ENCODE results near the gene ZBTB7C.

DNA sequence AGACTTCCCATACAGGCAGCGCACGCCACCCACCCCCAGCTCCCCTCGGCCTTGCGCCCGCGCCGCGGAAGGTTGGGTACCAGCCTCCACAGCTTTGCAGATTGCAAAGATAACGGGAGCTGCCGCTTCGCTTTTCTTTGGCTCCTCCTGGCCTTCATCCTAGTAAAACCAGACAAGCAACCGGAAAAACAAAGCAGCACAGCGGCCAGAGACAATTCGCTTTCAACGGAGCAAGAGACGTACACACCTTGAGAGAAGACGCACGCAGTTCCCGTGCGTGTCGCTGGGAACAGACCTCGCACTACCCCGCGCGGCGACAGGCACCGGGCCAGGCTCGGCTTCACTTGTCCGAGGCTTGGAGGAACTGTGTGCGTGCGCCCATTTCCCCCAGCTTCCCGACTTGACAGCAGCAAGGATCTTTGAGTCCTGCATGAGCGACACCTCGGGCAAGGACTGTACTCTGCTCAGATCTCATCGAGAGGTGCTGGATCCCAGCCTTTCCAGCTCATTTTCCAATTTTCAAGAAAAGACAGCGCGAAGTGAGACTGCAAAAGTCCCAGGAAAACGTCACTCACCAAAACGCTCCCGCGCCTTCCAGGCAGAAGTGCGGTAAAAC is 964 bp downstream of the ZBTB7C start:
- no peak for TF ChIP-seq ZNF19 (tag by site-specific recombination; IDR thresholded peaks at IDR 0.05; ENCODE audit: low read depth)
- TF ChIP-seq, protein P1, sequence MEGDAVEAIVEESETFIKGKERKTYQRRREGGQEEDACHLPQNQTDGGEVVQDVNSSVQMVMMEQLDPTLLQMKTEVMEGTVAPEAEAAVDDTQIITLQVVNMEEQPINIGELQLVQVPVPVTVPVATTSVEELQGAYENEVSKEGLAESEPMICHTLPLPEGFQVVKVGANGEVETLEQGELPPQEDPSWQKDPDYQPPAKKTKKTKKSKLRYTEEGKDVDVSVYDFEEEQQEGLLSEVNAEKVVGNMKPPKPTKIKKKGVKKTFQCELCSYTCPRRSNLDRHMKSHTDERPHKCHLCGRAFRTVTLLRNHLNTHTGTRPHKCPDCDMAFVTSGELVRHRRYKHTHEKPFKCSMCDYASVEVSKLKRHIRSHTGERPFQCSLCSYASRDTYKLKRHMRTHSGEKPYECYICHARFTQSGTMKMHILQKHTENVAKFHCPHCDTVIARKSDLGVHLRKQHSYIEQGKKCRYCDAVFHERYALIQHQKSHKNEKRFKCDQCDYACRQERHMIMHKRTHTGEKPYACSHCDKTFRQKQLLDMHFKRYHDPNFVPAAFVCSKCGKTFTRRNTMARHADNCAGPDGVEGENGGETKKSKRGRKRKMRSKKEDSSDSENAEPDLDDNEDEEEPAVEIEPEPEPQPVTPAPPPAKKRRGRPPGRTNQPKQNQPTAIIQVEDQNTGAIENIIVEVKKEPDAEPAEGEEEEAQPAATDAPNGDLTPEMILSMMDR (tag by site-specific recombination; IDR thresholded peaks at IDR 0.05) = no peak
- TF ChIP-seq BCL11A (tag by site-specific recombination; IDR thresholded peaks at IDR 0.05; ENCODE audit: low read depth) = no peak
- TF ChIP-seq TRIM28 (IDR thresholded peaks at IDR 0.05; ENCODE audit: borderline replicate concordance, low read length) = no peak
- TF ChIP-seq ZNF311 (tag by site-specific recombination; IDR thresholded peaks at IDR 0.05; ENCODE audit: borderline replicate concordance) = no peak
- TF ChIP-seq REST (tag by site-specific recombination; IDR thresholded peaks at IDR 0.05) = no peak
- no peak for TF ChIP-seq SETDB1 (IDR thresholded peaks at IDR 0.05; ENCODE audit: insufficient read length, low read length)
- TF ChIP-seq ZNF423 (tag by site-specific recombination; IDR thresholded peaks at IDR 0.05) = no peak
- TF ChIP-seq, protein P2, sequence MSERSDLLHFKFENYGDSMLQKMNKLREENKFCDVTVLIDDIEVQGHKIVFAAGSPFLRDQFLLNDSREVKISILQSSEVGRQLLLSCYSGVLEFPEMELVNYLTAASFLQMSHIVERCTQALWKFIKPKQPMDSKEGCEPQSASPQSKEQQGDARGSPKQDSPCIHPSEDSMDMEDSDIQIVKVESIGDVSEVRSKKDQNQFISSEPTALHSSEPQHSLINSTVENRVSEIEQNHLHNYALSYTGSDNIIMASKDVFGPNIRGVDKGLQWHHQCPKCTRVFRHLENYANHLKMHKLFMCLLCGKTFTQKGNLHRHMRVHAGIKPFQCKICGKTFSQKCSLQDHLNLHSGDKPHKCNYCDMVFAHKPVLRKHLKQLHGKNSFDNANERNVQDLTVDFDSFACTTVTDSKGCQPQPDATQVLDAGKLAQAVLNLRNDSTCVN (tag by site-specific recombination; optimal IDR thresholded peaks at IDR 0.05) = no peak
- TF ChIP-seq, protein P3, sequence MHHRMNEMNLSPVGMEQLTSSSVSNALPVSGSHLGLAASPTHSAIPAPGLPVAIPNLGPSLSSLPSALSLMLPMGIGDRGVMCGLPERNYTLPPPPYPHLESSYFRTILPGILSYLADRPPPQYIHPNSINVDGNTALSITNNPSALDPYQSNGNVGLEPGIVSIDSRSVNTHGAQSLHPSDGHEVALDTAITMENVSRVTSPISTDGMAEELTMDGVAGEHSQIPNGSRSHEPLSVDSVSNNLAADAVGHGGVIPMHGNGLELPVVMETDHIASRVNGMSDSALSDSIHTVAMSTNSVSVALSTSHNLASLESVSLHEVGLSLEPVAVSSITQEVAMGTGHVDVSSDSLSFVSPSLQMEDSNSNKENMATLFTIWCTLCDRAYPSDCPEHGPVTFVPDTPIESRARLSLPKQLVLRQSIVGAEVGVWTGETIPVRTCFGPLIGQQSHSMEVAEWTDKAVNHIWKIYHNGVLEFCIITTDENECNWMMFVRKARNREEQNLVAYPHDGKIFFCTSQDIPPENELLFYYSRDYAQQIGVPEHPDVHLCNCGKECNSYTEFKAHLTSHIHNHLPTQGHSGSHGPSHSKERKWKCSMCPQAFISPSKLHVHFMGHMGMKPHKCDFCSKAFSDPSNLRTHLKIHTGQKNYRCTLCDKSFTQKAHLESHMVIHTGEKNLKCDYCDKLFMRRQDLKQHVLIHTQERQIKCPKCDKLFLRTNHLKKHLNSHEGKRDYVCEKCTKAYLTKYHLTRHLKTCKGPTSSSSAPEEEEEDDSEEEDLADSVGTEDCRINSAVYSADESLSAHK (tag by site-specific recombination; IDR thresholded peaks at IDR 0.05) = no peak
